NCI-H69 (cell line): ENCODE measurements around the gene EXOC1L.

ENCODE experiments used
- DNase-seq: peaks from one replicate; lab custom pipeline; 2025; lab: John Stamatoyannopoulos, UW

The EXOC1L gene

DNA sequence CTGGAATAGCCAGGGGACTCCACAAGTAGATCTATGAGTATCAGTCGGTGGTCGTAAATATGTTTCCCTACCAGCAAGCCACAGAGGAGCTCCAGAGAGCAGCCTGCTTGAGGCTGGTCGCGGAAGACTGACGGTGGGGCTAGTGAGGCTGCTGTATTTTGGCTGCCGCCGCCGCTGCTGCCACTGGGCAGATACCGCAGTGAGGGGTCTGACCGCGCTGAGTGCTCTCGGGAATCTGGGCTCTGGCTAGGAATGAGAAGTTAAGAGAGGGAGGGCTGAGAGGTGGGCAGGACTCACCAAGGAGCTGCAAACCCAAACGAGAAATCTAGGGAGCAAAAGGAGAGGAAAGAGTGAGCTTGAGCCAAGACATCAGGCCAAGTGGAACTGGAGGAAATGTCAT is at the start of gene EXOC1L:
Gene EXOC1L, plus strand, starts transcription at position 157 of the 400 bp plus-strand sequence. Its CDS starts 237 bp downstream, at position 394.
- DNase-seq, result peak; percentile 81

DNA sequence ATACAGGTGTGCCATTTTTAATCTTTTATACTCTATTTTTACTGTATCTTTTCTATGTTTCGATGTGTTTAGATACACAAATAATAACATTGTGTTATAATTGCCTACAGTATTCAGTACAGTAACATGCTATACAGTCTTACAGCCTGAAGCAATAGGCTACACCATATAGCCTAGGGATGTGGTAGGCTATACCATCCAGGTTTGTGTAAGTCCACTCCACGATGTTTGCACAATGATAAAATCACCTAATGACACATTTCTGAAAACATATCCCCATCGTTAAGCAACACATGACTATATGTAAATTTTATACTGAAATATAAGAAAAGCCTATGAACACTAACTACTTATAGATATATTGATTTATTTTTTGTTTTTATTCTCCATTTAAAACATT is 48.9 kb upstream of the EXOC1L start:
- DNase-seq, result no peak

- DNase-seq, result no peak
Observed at GRCh38 chr4:55781341-55781740, 38.2 kb upstream of the EXOC1L start.

- DNase-seq, result peak; percentile 83
Observed at GRCh38 chr4:55781812-55782211, 37.8 kb upstream of the EXOC1L start.

GRCh38 chr4:55783584-55783983 is 36.0 kb upstream of the EXOC1L start:
- DNase-seq, result peak; percentile 6

GRCh38 chr4:55784747-55785146 is 34.8 kb upstream of the EXOC1L start:
- peak; percentile 24 for DNase-seq

- DNase-seq, result peak; percentile 11
Observed at GRCh38 chr4:55791666-55792065, 27.9 kb upstream of the EXOC1L start.

GRCh38 chr4:55793479-55793878 is 26.1 kb upstream of the EXOC1L start:
- no peak for DNase-seq

- DNase-seq, result no peak
Observed at GRCh38 chr4:55794053-55794452, 25.5 kb upstream of the EXOC1L start.

- no peak for DNase-seq
Observed at GRCh38 chr4:55795341-55795740, 24.2 kb upstream of the EXOC1L start.

- no peak for DNase-seq
Observed at GRCh38 chr4:55801498-55801897, 18.1 kb upstream of the EXOC1L start.

DNA sequence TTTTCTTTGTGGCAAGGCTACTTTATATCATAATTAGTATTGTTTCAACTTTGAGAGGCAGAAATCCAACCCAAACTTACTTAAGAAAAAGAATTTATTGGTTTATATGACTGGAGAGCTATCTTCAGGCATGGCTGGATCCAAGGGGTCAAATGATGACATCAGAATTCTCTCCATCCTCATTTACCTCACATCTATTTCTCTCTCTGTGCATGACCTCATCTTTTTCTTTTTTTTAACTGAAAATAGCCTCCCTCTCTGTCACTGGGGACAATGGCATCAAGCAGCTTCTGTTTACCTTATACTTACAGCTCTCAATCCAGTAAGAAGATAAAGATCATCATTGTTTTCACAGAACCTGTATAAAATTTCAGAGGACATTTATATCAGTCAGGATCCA is 12.0 kb upstream of the EXOC1L start:
- peak; percentile 76 for DNase-seq

GRCh38 chr4:55808186-55808585 is 11.4 kb upstream of the EXOC1L start:
- DNase-seq, result peak; percentile 91

DNA sequence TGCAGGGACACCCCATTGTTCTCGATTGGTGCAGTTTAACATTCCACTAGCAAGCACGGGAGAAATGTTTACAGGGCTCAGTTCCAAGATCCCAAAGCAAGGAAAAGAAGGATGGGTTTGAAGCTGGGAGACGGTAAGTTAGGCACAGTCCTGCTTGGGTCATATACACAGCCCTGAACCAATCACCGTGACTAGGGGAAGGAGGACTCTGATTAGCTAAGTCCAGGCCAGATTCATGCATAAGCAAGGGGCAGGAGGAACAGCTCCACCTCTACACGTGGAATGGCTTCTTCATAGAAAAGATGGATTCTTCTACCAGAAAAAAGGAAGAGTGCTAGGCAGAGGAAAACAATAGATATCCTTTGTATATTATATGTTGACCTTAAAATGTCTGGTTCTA is 11.0 kb upstream of the EXOC1L start:
- peak; percentile 62 for DNase-seq

DNA sequence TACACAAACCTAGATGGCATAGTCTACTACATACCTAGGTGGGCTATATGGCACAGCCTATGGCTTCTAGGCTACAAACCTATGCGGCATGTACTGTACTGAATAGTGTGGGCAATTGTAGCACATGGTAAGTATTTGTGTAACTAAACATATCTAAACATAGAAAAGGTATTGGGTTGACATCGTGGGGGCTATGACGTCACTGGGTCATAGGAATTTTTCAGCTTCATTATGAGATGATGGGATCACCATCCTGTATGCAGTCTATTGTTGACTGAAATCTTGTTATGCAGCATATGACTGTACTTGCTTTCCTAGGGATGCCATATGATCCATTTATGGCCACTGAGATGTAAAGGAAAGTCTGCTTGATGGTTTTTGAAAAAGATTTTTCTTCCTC is 1.9 kb upstream of the EXOC1L start:
- no peak for DNase-seq

- DNase-seq, result peak; percentile 9
Observed at GRCh38 chr4:55820279-55820678, 689 bp downstream of the EXOC1L start.

DNA sequence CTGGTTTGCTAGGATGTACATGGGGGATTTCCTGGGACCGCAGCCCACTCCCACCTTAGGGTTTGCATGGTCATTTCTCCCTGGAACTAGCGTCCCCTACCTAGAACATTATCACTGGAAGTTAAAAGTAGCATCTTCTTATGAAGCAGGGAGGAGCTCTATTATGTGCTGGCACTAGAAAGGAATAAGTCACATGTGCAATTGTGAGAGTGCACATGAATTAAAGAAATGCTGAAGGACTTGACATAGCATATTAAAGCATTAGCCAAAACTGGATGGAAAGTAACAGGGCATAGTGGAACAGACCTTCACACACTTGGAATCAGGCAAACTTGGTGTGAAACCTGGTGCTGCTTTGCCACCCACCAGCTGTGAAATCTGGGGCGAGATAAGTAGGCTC is 2.7 kb downstream of the EXOC1L start:
- DNase-seq, result no peak

DNA sequence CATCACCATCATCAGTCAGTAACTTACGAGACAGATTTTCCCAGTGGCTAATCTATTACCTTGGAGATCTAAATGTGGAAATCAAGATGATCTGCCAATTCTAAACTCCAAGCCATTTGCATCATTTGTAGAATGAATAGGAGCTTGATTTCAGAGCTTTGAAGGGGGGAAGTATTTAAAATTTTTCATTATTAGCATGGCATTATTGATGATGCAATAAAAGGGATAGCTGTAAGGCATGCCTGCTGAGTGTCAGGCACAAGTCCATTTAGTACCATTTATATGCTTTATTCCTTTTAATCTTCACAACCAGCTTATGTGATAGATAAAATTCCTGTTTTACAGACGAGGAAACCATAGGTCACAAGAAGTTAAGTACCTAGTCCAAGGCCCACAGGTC is 5.3 kb downstream of the EXOC1L start:
- DNase-seq, result no peak

DNA sequence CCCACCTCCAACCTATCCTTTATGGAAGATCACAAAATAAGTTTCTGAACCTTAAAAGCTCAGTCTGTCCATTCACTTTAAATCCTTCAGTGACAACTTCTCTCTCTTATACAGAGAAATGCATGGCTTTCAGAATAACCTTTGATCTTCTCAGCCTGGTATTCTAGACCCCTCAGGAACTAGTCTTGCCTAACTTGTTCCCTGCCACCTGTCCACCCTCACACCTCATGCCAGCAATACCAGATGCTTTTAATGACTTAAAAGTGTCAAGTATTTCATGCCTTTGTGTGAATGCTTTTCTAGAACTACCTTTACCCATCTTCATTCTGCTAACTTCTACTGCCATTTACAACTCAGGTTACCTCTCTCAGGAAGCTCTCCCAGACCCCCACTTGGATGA is 7.4 kb downstream of the EXOC1L start:
- DNase-seq, result no peak

GRCh38 chr4:55827582-55827981 is 8.0 kb downstream of the EXOC1L start:
- no peak for DNase-seq

DNA sequence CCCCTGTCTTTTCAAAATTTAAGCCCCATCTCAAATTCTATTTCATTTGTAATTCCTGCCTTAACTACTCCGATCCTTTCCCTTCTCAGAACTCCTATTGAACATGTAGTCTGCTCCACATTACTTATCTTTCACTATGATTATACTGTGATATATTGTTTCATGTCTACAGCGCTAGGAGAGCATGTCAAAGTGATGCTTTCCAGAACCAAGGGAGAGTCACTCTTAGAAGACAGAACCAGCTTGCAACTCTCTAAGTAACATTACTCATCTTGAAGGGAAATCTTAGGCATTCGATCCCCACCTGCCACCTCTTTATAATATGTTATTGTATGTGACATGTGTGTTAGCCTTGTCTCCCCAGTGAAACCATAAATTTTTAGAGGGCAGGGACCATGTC is 10.5 kb downstream of the EXOC1L start:
- no peak for DNase-seq

GRCh38 chr4:55830716-55831115 is 11.1 kb downstream of the EXOC1L start:
- DNase-seq, result no peak

- peak; percentile 4 for DNase-seq
Observed at GRCh38 chr4:55834086-55834795, 14.7 kb downstream of the EXOC1L start.

GRCh38 chr4:55837903-55838302 is 18.3 kb downstream of the EXOC1L start:
- no peak for DNase-seq
